ENCODE measurements around the gene EMP1. TPM values are rescaled to one million over a fixed set of nuclear protein-coding genes. Genes with fewer than 3 reads are reported as not detected.

EMP1 gene
- total RNA-seq, 1 experiment from 2014 or later, result 146 TPM

DNA sequence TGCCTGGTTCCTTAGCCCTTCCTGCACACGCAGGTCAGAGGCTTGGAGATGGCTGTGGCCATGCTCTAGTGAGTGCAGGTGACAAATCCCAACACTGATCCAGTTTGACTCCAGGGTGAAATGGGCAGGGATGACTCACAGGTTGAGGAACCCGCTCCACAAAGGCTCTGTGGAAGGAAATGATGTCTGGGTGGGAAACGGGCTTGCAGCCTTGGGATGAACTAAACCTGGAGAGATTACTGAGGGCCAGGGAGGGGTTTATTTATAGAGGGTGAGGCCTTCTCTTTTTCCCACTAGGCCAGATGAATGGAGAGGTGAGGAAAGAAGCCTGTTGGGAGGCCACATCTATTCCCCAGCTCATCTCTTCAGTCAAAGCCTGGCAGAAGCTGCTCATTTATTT lies 29.3 kb upstream of the EMP1 start:
- Mint-ChIP-seq H3K27ac (ENCODE audit: unreplicated experiment) (peak overlapping the region; percentile 38), H3K4me3 (ENCODE audit: low read depth, unreplicated experiment) (no peak overlapping the region)
- intact Hi-C loops (cut with micrococcal nuclease; ENCODE audit: unreplicated experiment), result no loop called here

DNA sequence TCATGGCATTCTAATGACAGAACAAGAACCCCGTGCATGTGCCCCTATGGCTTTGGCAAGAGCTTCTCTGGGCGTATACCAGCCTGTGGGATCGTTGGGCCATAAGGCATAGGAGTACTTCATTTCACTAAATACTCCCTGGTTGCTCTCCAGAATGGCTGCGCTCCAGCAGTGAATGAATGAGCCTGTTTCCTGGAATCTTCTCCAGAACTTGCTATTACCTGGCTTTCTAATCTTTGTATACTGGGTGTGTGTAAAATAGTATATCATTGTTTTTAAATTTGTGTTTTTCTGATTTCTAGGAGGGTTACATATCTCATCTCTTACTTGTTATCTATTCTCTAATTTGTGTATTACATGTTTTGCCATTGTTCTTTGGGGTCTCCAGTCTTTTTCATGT lies 28.6 kb upstream of the EMP1 start:
- Mint-ChIP-seq H3K27me3 (ENCODE audit: unreplicated experiment) (no peaks in the 10 kb centered on the region), H3K4me3 (ENCODE audit: low read depth, unreplicated experiment) (no peak overlapping the region), H3K36me3 (ENCODE audit: insufficient read depth, unreplicated experiment) (peaks cover 5% of the 10 kb centered on the region), H3K9me3 (ENCODE audit: low read depth, unreplicated experiment) (peaks cover 3% of the 10 kb centered on the region), H3K27ac (ENCODE audit: unreplicated experiment) (peak overlapping the region; percentile 38), H3K4me1 (ENCODE audit: low read depth, unreplicated experiment) (peaks cover 64% of the 10 kb centered on the region)
- TF ChIP-seq, protein P1, sequence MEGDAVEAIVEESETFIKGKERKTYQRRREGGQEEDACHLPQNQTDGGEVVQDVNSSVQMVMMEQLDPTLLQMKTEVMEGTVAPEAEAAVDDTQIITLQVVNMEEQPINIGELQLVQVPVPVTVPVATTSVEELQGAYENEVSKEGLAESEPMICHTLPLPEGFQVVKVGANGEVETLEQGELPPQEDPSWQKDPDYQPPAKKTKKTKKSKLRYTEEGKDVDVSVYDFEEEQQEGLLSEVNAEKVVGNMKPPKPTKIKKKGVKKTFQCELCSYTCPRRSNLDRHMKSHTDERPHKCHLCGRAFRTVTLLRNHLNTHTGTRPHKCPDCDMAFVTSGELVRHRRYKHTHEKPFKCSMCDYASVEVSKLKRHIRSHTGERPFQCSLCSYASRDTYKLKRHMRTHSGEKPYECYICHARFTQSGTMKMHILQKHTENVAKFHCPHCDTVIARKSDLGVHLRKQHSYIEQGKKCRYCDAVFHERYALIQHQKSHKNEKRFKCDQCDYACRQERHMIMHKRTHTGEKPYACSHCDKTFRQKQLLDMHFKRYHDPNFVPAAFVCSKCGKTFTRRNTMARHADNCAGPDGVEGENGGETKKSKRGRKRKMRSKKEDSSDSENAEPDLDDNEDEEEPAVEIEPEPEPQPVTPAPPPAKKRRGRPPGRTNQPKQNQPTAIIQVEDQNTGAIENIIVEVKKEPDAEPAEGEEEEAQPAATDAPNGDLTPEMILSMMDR (IDR thresholded peaks at IDR 0.05; ENCODE audit: unreplicated experiment), result no peak
- DNase-seq, result no peak
- CTCF ChIA-PET, result no interaction called here
- no TSS peak for BruUV-seq (replicated peaks)
- intact Hi-C loops (cut with micrococcal nuclease; ENCODE audit: unreplicated experiment), result no loop called here

More for the DNA sequence above, 29.3 kb upstream of the EMP1 start:
- Mint-ChIP-seq H3K27me3 (ENCODE audit: unreplicated experiment) (no peaks in the 10 kb centered on the region), H3K4me1 (ENCODE audit: low read depth, unreplicated experiment) (peaks cover 57% of the 10 kb centered on the region), H3K36me3 (ENCODE audit: insufficient read depth, unreplicated experiment) (peaks cover 5% of the 10 kb centered on the region), H3K9me3 (ENCODE audit: low read depth, unreplicated experiment) (peaks cover 3% of the 10 kb centered on the region)
- DNase-seq, result peak; percentile 37
- no TSS peak for BruUV-seq (replicated peaks)
- TF ChIP-seq, protein P1 (IDR thresholded peaks at IDR 0.05; ENCODE audit: unreplicated experiment), result no peak
- CTCF ChIA-PET, result interaction anchor here (1.4 kb wide), 1 partner anchor 8 kb away, joined by 3 read pairs; no protein-coding TSS in a partner anchor

DNA sequence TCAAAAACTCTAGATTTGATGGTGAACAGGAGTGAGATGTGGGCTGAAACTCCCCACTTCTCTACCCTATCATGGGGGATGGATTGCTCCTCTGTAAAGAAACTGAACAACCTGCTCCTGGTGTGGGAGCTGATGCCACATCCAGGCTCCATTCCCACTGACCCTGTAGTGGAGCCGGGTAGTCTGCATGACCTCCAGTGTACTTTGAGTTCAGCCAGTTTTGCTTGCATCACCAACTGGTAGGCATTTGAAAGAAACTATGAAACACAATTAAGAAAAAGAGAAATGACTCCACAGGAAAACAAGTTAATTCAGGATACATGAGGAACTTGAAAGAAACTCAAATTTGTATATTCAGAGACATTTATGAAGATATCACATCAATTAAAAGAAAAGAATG lies 27.3 kb upstream of the EMP1 start:
- peaks cover 3% of the 10 kb centered on the region for H3K9me3 Mint-ChIP-seq (ENCODE audit: low read depth, unreplicated experiment)
- H3K27ac Mint-ChIP-seq (ENCODE audit: unreplicated experiment), result no peak overlapping the region
- TF ChIP-seq, protein P1 (IDR thresholded peaks at IDR 0.05; ENCODE audit: unreplicated experiment), result no peak
- BruUV-seq (replicated peaks), result no TSS peak
- H3K27me3 Mint-ChIP-seq (ENCODE audit: unreplicated experiment), result no peaks in the 10 kb centered on the region
- intact Hi-C loops (cut with micrococcal nuclease; ENCODE audit: unreplicated experiment), result no loop called here
- no peak for DNase-seq
- H3K36me3 Mint-ChIP-seq (ENCODE audit: insufficient read depth, unreplicated experiment), result peaks cover 5% of the 10 kb centered on the region
- CTCF ChIA-PET, result no interaction called here
- peaks cover 77% of the 10 kb centered on the region for H3K4me1 Mint-ChIP-seq (ENCODE audit: low read depth, unreplicated experiment)
- no peak overlapping the region for H3K4me3 Mint-ChIP-seq (ENCODE audit: low read depth, unreplicated experiment)

DNA sequence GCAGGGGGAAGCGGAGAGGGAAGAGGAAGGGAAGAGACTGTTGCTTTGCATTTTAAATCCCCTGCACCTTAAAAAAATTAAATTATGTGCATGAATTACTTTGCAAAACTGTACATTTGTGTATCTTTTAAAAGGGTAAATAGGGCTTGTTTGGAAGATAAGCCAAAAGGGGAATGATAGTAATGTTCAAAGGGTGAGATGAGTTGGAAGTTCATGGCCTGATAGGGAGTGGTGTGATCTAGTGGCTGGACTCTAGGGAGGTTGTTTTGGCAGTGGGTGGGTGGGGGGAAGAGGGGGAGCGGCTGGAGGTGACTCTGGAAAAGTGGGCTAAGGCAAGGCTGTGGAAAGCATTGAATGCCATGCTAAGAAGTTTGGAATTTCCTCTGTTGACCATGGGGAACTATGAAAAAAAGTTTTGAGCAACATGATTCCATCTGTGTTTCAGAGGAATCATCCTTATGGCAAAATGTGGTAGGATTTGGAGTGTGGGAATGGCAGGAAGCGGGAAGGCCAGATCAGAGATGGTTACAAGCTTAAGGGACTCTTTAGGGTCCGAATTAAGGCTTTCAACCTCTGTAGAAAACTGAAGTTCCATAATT lies 25.5 kb upstream of the EMP1 start:
- no peak for DNase-seq
- intact Hi-C loops (cut with micrococcal nuclease; ENCODE audit: unreplicated experiment), result loop anchor here (5.0 kb wide), 1 partner anchor 36 kb away; no protein-coding TSS in a partner anchor
- CTCF ChIA-PET, result no interaction called here
- TF ChIP-seq, protein P1 (IDR thresholded peaks at IDR 0.05; ENCODE audit: unreplicated experiment), result no peak
- Mint-ChIP-seq H3K36me3 (ENCODE audit: insufficient read depth, unreplicated experiment) (no peaks in the 10 kb centered on the region), H3K27me3 (ENCODE audit: unreplicated experiment) (no peaks in the 10 kb centered on the region), H3K9me3 (ENCODE audit: low read depth, unreplicated experiment) (peaks cover 3% of the 10 kb centered on the region), H3K4me1 (ENCODE audit: low read depth, unreplicated experiment) (peaks cover 72% of the 10 kb centered on the region), H3K27ac (ENCODE audit: unreplicated experiment) (peak overlapping the region; percentile 50), H3K4me3 (ENCODE audit: low read depth, unreplicated experiment) (no peak overlapping the region)
- no TSS peak for BruUV-seq (replicated peaks)

All from Calu3 (cell line).